ENCODE data around the gene NOSTRIN. TPM values are rescaled to one million over a fixed set of nuclear protein-coding genes. Genes with fewer than 3 reads are reported as not detected.

Gene NOSTRIN
- total and polyA plus RNA-seq, 2 of the 8 experiments (the other 6 are each of a cell fraction or from before 2014, with no cell fraction given) = not detected

GRCh38 chr2:168858146-168858545 lies 55.7 kb downstream of the NOSTRIN start:
- Histone ChIP-seq H2AFZ (ENCODE audit: low read length) (no peak overlapping the region), H3K79me2 (ENCODE audit: control insufficient read depth in 1 of 2, insufficient read depth in 2 of 2, low read length in 2 of 2) (no peaks in the 10 kb centered on the region), H2BK5ac (ENCODE audit: low read depth, low read length) (no peak overlapping the region), H3K36me3 (ENCODE audit: control insufficient read depth in 2 of 4, insufficient read depth in 4 of 4, low read length in 3 of 4) (no peaks in the 10 kb centered on the region; a peak in 1 of 8 replicates), H4K91ac (replicated peaks; ENCODE audit: insufficient read length, low read length) (no peak overlapping the region), H3K4me1 (replicated peaks in 1 of 4; ENCODE audit: control insufficient read depth in 3 of 4, insufficient read depth in 4 of 4, low read length in 3 of 4) (peaks cover 0 to 5% (median 0%) of the 10 kb centered on the region in 4 experiments; a peak in 1 of 7 replicates), H4K8ac (ENCODE audit: extremely low read depth, insufficient read depth, low read length) (no peak overlapping the region), H2BK120ac (replicated peaks; ENCODE audit: low read depth, low read length) (no peak overlapping the region), H3K23me2 (ENCODE audit: low read depth, low read length) (no peaks in the 10 kb centered on the region), H3K27me3 (replicated peaks in 1 of 4; ENCODE audit: control insufficient read depth in 3 of 4, extremely low read depth in 1 of 4, insufficient read depth in 3 of 4, low read length in 3 of 4) (no peaks in the 10 kb centered on the region), H3K4ac (replicated peaks; ENCODE audit: insufficient read length, low read depth, low read length) (no peak overlapping the region), H3K9me3 (ENCODE audit: insufficient read depth in 2 of 2, low read depth in 1 of 2, low read length in 1 of 2) (no peaks in the 10 kb centered on the region), H2BK12ac (ENCODE audit: low read depth, low read length) (no peak overlapping the region), H2BK15ac (ENCODE audit: low read length) (no peak overlapping the region), H3K18ac (ENCODE audit: extremely low read depth, low read length) (no peak overlapping the region), H2AK5ac (ENCODE audit: low read depth, low read length) (no peak overlapping the region), H3K14ac (ENCODE audit: insufficient read length) (no peak overlapping the region), H3K27ac (ENCODE audit: low read depth, low read length) (no peak overlapping the region), H4K20me1 (replicated peaks in 1 of 2; ENCODE audit: control insufficient read depth in 1 of 2, insufficient read depth in 2 of 2, low read length in 2 of 2) (no peaks in the 10 kb centered on the region), H3K4me3 (ENCODE audit: extremely low read depth in 1 of 4, insufficient read depth in 2 of 4, low read depth in 3 of 4, low read length in 4 of 4) (no peak overlapping the region), H4K5ac (ENCODE audit: insufficient read length, low read depth, low read length) (no peak overlapping the region), H3K23ac (ENCODE audit: insufficient read length) (no peak overlapping the region), H3K79me1 (ENCODE audit: low read depth, low read length) (no peaks in the 10 kb centered on the region), H2BK20ac (ENCODE audit: low read length) (no peak overlapping the region), H3K4me2 (ENCODE audit: insufficient read depth in 1 of 2, low read depth in 2 of 2, low read length in 2 of 2) (no peak overlapping the region), H3K9ac (replicated peaks in 1 of 4; ENCODE audit: extremely low read depth in 1 of 4, low read depth in 3 of 4, low read length in 3 of 4) (no peak overlapping the region), H3K56ac (replicated peaks; ENCODE audit: insufficient read length, low read depth, low read length) (no peak overlapping the region)
- ChIA-PET POLR2A (ENCODE audit: partially characterized antibody) (no interaction called here), CTCF (ENCODE audit: partially characterized antibody) (no interaction called here)
- 97% methylated on average over 2 of the region's 2 CpGs; no CpG with 5 or more reads in 1 of the 2 experiments for WGBS, 2 experiments (ENCODE audit: extremely low coverage in 1 of 2, insufficient coverage in 1 of 2, insufficient read length in 1 of 2, insufficient replicate concordance in 2 of 2, low coverage in 1 of 2, low lambda C conversion rate in 2 of 2, missing lambda C conversion rate in 1 of 2)
- TF ChIP-seq, protein P1, sequence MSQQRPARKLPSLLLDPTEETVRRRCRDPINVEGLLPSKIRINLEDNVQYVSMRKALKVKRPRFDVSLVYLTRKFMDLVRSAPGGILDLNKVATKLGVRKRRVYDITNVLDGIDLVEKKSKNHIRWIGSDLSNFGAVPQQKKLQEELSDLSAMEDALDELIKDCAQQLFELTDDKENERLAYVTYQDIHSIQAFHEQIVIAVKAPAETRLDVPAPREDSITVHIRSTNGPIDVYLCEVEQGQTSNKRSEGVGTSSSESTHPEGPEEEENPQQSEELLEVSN (IDR thresholded peaks at IDR 0.05) = no peak
- TF ChIP-seq CEBPB (IDR thresholded peaks at IDR 0.05; ENCODE audit: low read depth, low read length) (no peak), BRCA1 (IDR thresholded peaks at IDR 0.05; ENCODE audit: low read depth, low read length) (no peak), SIN3A (conservative IDR thresholded peaks at IDR 0.05 in 1 of 2, IDR thresholded peaks at IDR 0.05 in 1 of 2; ENCODE audit: low read depth in 1 of 2, low read length in 2 of 2) (no peak), KDM5A (IDR thresholded peaks at IDR 0.05; ENCODE audit: low read length) (no peak), CBX8 (IDR thresholded peaks at IDR 0.05; ENCODE audit: borderline replicate concordance, low read depth, low read length) (no peak), SAP30 (IDR thresholded peaks at IDR 0.05; ENCODE audit: insufficient read depth, insufficient replicate concordance, low read length) (no peak), POLR2AphosphoS5 (IDR thresholded peaks at IDR 0.05; ENCODE audit: low read depth, low read length) (no peak), TEAD4 (IDR thresholded peaks at IDR 0.05; ENCODE audit: low read depth, low read length) (no peak), JUN (IDR thresholded peaks at IDR 0.05; ENCODE audit: low read depth, low read length) (no peak)
- no peak for FAIRE-seq
- no peak for DNase-seq (ENCODE audit: low read depth in 1 of 2, low spot score in 2 of 2)

All from H1 (cell line).